Breast epithelium (tissue), 3 donors: ENCODE results near the gene TYRO3.

Experiments used
- CTCF ChIP-seq, 3 donors: fragments of 450-650 bp; IDR thresholded peaks; one replicate each; pipeline ENCODE4 v1.5.1; 2016 to 2017; ENCODE audit warnings: antibody characterized with exemption in 3 of 3, mild to moderate bottlenecking in 3 of 3, moderate library complexity in 3 of 3
- POLR2A ChIP-seq: fragments of 450-650 bp; IDR thresholded peaks from one replicate; pipeline ENCODE4 v1.6.1; 2016; ENCODE audit warnings: antibody characterized with exemption, mild to moderate bottlenecking, moderate library complexity
- POLR2AphosphoS5 ChIP-seq, 3 donors: sonication (generic); formaldehyde crosslinking; IDR thresholded peaks; one replicate each; pipeline ENCODE4 v1.6.1; 2017; ENCODE audit warnings: antibody characterized with exemption in 3 of 3

- TF ChIP-seq CTCF (IDR thresholded peaks at IDR 0.05) = no peak
- TF ChIP-seq POLR2A = no peak
- TF ChIP-seq POLR2AphosphoS5 (IDR thresholded peaks at IDR 0.05) = no peak
These were observed 35.9 kb upstream of the TYRO3 start for GRCh38 chr15:41523097-41523496.
